PC-9 (cell line): ENCODE measurements around the gene NAPSA.

Source experiments
- EZH2 ChIP-seq: fragments of 200-600 bp; sonication (generic); IDR thresholded peaks from 2 replicates; pipeline ENCODE4 v1.8.0; 2017; ENCODE audit warnings: antibody characterized with exemption, low read depth
- TF ChIP-seq, protein P1 (sequence below): fragments of 200-600 bp; sonication (generic); conservative IDR thresholded peaks from 2 replicates; pipeline ENCODE4 v1.6.1; 2017; ENCODE audit warnings: mixed run types, antibody characterized with exemption, mild to moderate bottlenecking, moderate library complexity

DNA sequence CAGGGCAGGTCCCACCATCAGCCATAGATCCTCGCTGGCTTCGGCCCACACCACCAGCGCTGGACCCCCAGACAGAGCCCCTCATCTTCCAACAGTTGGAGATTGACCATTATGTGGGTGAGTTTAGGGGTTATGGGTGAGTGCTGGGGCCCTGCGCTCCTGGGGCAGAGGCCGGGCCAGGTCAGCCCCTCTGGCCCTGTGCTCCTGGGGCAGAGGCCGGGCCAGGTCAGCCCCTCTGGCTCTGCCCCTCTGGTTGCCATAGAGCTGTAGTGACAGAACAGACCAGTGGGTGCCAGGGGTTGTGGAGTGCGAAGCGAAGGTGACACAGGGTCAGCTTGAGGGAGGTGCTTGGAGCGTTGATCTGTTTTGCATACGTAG is 33.9 kb upstream of the NAPSA start:
- TF ChIP-seq, protein P1, sequence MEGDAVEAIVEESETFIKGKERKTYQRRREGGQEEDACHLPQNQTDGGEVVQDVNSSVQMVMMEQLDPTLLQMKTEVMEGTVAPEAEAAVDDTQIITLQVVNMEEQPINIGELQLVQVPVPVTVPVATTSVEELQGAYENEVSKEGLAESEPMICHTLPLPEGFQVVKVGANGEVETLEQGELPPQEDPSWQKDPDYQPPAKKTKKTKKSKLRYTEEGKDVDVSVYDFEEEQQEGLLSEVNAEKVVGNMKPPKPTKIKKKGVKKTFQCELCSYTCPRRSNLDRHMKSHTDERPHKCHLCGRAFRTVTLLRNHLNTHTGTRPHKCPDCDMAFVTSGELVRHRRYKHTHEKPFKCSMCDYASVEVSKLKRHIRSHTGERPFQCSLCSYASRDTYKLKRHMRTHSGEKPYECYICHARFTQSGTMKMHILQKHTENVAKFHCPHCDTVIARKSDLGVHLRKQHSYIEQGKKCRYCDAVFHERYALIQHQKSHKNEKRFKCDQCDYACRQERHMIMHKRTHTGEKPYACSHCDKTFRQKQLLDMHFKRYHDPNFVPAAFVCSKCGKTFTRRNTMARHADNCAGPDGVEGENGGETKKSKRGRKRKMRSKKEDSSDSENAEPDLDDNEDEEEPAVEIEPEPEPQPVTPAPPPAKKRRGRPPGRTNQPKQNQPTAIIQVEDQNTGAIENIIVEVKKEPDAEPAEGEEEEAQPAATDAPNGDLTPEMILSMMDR: no peak
- TF ChIP-seq EZH2: no peak
